ENCODE data around the gene ATF6.

Gene ATF6

DNA sequence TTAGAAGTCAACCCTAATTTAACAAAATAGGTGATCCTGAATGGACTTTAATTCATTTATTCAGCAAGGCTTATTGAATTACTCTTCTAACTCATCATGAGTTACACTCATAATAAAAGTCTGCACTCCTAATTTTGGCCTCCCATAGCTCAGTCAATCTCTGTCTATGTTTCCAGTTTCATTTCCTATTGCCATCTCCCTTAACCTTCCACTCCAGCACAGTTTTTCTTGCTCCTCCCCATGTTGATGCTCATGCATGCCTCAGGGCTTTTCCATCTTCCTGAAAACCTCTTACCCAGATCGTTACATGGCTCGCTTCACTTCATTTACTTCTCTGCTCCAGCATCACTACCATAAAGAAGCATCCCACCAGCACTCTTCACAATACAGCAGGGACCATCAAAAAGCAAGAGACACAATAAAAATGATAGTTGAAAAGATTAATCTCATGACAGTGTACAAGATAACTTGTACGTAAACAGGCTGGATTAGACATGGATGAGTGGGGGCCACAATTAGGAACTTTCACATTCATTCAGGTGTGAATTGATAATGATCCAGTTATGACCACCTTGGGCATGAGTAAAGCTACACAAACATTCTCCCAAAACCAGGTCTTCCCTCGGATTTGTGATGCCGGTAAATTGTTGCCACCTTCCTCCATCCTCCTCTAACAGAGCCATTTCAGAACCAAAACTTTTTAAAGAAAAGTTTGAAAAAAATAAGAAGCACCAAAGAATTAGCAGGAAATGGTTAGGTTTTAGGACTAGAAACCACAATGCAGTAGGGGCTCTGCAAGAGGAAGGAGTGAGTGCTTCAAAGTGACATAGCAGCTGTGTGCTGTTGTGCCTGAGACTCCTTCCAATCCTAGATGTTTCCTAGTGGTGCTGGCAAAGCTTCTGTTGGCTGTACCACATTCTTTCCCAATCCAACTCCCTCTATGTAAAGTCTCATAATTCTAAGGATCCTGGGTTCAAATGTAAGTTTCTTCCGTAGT lies 167.8 kb downstream of the ATF6 start:
- Histone ChIP-seq H2AK5ac (ENCODE audit: low read depth, low read length) (no peak overlapping the region), H3K4me1 (ENCODE audit: control insufficient read depth in 2 of 2, insufficient read depth in 1 of 2, low read depth in 1 of 2, low read length in 2 of 2) (no peaks in the 10 kb centered on the region), H3K36me3 (replicated peaks in 1 of 2; ENCODE audit: control insufficient read depth in 2 of 2, insufficient read depth in 2 of 2, low read length in 2 of 2) (peaks cover 0 to 3% of the 10 kb centered on the region in 2 donors), H3K79me1 (ENCODE audit: low read depth, low read length) (no peaks in the 10 kb centered on the region), H2BK5ac (ENCODE audit: low read length) (no peak overlapping the region), H3K23ac (ENCODE audit: low read depth, low read length, poor library complexity) (no peak overlapping the region), H3K18ac (ENCODE audit: low read length) (no peak overlapping the region), H4K8ac (ENCODE audit: low read depth, low read length) (no peak overlapping the region), H3K4me2 (ENCODE audit: insufficient read depth, low read length, poor library complexity, severe bottlenecking) (no peak overlapping the region), H3K14ac (ENCODE audit: low read length) (no peak overlapping the region), H3K27ac (replicated peaks; ENCODE audit: low read length) (no peak overlapping the region), H3K9me3 (replicated peaks in 1 of 2; ENCODE audit: control insufficient read depth in 2 of 2, insufficient read depth in 1 of 2, low read depth in 1 of 2, low read length in 2 of 2) (no peaks in the 10 kb centered on the region), H2BK120ac (ENCODE audit: low read depth, low read length) (no peak overlapping the region), H3K9ac (ENCODE audit: low read depth, low read length, poor library complexity) (no peak overlapping the region), H2BK15ac (ENCODE audit: low read length) (no peak overlapping the region), H2BK12ac (ENCODE audit: low read length) (no peak overlapping the region), H4K91ac (ENCODE audit: low read depth, low read length, poor library complexity) (no peak overlapping the region), H3K4ac (ENCODE audit: low read length) (no peak overlapping the region), H2AFZ (ENCODE audit: low read length) (no peak overlapping the region), H3K27me3 (ENCODE audit: control insufficient read depth in 3 of 3, insufficient read depth in 3 of 3, low read depth in 1 of 3, low read length in 3 of 3) (no peaks in the 10 kb centered on the region), H3K4me3 (ENCODE audit: low read length in 2 of 2) (no peak overlapping the region)
- no peak for DNase-seq (ENCODE audit: low spot score)
- no CpG with 5 or more reads among the region's 6 CpGs for WGBS, 2 donors (ENCODE audit: extremely low coverage in 2 of 2, insufficient read length in 2 of 2, insufficient replicate concordance in 1 of 2)

DNA sequence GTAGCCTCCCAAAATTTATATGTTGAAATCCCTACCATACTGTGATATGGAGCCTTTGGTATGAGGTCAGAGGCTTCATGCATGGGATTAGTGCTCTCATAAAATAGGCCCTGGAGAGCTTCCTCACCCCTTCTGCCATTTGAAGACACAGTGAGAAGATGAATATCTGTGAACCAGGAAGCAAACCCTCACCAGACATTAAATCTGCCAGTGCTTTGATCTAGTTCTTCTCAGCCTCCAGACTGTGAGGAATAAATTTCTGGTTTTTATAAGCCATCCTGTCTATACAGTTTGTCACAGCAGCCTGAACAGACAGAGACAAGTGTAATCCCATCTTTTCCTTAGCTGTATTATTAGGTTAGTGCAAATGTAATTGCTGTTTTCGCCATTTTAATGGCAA lies 169.1 kb downstream of the ATF6 start:
- H3K14ac ChIP-seq (ENCODE audit: low read length), result no peak overlapping the region
- no peak overlapping the region for H2BK12ac ChIP-seq (ENCODE audit: low read length)
- H2BK15ac ChIP-seq (ENCODE audit: low read length), result no peak overlapping the region
- no peaks in the 10 kb centered on the region for H3K79me1 ChIP-seq (ENCODE audit: low read depth, low read length)
- no CpG with 5 or more reads among the region's 1 CpG for WGBS, 2 donors (ENCODE audit: extremely low coverage in 2 of 2, insufficient read length in 2 of 2, insufficient replicate concordance in 1 of 2)
- H2BK120ac ChIP-seq (ENCODE audit: low read depth, low read length), result no peak overlapping the region
- H2AK5ac ChIP-seq (ENCODE audit: low read depth, low read length), result no peak overlapping the region
- H3K4ac ChIP-seq (ENCODE audit: low read length), result no peak overlapping the region
- peaks cover 0 to 3% of the 10 kb centered on the region in 2 donors for H3K36me3 ChIP-seq (replicated peaks in 1 of 2; ENCODE audit: control insufficient read depth in 2 of 2, insufficient read depth in 2 of 2, low read length in 2 of 2)
- H3K9ac ChIP-seq (ENCODE audit: low read depth, low read length, poor library complexity), result no peak overlapping the region
- no peak overlapping the region for H3K4me3 ChIP-seq (ENCODE audit: low read length in 2 of 2)
- H2BK5ac ChIP-seq (ENCODE audit: low read length), result no peak overlapping the region
- H3K18ac ChIP-seq (ENCODE audit: low read length), result no peak overlapping the region
- no peak overlapping the region for H3K27ac ChIP-seq (replicated peaks; ENCODE audit: low read length)
- H4K8ac ChIP-seq (ENCODE audit: low read depth, low read length), result no peak overlapping the region
- no peak overlapping the region for H3K23ac ChIP-seq (ENCODE audit: low read depth, low read length, poor library complexity)
- no peaks in the 10 kb centered on the region for H3K9me3 ChIP-seq (replicated peaks in 1 of 2; ENCODE audit: control insufficient read depth in 2 of 2, insufficient read depth in 1 of 2, low read depth in 1 of 2, low read length in 2 of 2)
- no peak for DNase-seq (ENCODE audit: low spot score)
- H3K27me3 ChIP-seq (ENCODE audit: control insufficient read depth in 3 of 3, insufficient read depth in 3 of 3, low read depth in 1 of 3, low read length in 3 of 3), result no peaks in the 10 kb centered on the region
- no peak overlapping the region for H3K4me2 ChIP-seq (ENCODE audit: insufficient read depth, low read length, poor library complexity, severe bottlenecking)
- H2AFZ ChIP-seq (ENCODE audit: low read length), result no peak overlapping the region
- H4K91ac ChIP-seq (ENCODE audit: low read depth, low read length, poor library complexity), result no peak overlapping the region
- no peaks in the 10 kb centered on the region for H3K4me1 ChIP-seq (ENCODE audit: control insufficient read depth in 2 of 2, insufficient read depth in 1 of 2, low read depth in 1 of 2, low read length in 2 of 2)

DNA sequence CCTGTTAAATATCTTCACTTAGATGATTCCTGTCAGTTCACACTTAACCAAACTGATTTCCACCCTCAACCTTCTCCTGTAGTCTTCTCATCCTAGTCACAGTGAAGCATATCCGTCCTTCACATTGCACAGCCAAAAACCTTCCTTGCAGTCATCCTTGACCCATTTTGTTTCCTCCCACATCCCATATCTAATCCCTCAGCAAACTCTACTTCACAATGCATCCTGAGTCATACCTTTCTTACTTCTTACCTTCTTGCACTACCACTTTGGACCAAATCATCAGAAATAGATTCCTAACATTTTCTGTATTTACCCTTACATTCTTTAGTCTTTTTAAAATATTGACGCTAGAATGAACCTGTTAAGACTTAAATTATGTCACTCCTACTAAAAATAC lies 170.7 kb downstream of the ATF6 start:
- Histone ChIP-seq H3K36me3 (replicated peaks in 1 of 2; ENCODE audit: control insufficient read depth in 2 of 2, insufficient read depth in 2 of 2, low read length in 2 of 2) (peaks cover 0 to 3% of the 10 kb centered on the region in 2 donors), H3K9me3 (replicated peaks in 1 of 2; ENCODE audit: control insufficient read depth in 2 of 2, insufficient read depth in 1 of 2, low read depth in 1 of 2, low read length in 2 of 2) (no peaks in the 10 kb centered on the region), H3K23ac (ENCODE audit: low read depth, low read length, poor library complexity) (no peak overlapping the region), H4K91ac (ENCODE audit: low read depth, low read length, poor library complexity) (no peak overlapping the region), H2AK5ac (ENCODE audit: low read depth, low read length) (no peak overlapping the region), H3K14ac (ENCODE audit: low read length) (no peak overlapping the region), H3K18ac (ENCODE audit: low read length) (no peak overlapping the region), H2AFZ (ENCODE audit: low read length) (no peak overlapping the region), H3K27me3 (ENCODE audit: control insufficient read depth in 3 of 3, insufficient read depth in 3 of 3, low read depth in 1 of 3, low read length in 3 of 3) (no peaks in the 10 kb centered on the region), H3K4me3 (ENCODE audit: low read length in 2 of 2) (no peak overlapping the region), H3K4ac (ENCODE audit: low read length) (no peak overlapping the region), H3K4me1 (ENCODE audit: control insufficient read depth in 2 of 2, insufficient read depth in 1 of 2, low read depth in 1 of 2, low read length in 2 of 2) (no peaks in the 10 kb centered on the region), H4K8ac (ENCODE audit: low read depth, low read length) (no peak overlapping the region), H2BK12ac (ENCODE audit: low read length) (no peak overlapping the region), H2BK5ac (ENCODE audit: low read length) (no peak overlapping the region), H3K9ac (ENCODE audit: low read depth, low read length, poor library complexity) (no peak overlapping the region), H2BK120ac (ENCODE audit: low read depth, low read length) (no peak overlapping the region), H3K27ac (replicated peaks; ENCODE audit: low read length) (no peak overlapping the region), H3K79me1 (ENCODE audit: low read depth, low read length) (no peaks in the 10 kb centered on the region), H2BK15ac (ENCODE audit: low read length) (no peak overlapping the region), H3K4me2 (ENCODE audit: insufficient read depth, low read length, poor library complexity, severe bottlenecking) (no peak overlapping the region)
- no CpG with 5 or more reads among the region's 2 CpGs for WGBS, 2 donors (ENCODE audit: extremely low coverage in 2 of 2, insufficient read length in 2 of 2, insufficient replicate concordance in 1 of 2)
- DNase-seq (ENCODE audit: low spot score), result no peak

DNA sequence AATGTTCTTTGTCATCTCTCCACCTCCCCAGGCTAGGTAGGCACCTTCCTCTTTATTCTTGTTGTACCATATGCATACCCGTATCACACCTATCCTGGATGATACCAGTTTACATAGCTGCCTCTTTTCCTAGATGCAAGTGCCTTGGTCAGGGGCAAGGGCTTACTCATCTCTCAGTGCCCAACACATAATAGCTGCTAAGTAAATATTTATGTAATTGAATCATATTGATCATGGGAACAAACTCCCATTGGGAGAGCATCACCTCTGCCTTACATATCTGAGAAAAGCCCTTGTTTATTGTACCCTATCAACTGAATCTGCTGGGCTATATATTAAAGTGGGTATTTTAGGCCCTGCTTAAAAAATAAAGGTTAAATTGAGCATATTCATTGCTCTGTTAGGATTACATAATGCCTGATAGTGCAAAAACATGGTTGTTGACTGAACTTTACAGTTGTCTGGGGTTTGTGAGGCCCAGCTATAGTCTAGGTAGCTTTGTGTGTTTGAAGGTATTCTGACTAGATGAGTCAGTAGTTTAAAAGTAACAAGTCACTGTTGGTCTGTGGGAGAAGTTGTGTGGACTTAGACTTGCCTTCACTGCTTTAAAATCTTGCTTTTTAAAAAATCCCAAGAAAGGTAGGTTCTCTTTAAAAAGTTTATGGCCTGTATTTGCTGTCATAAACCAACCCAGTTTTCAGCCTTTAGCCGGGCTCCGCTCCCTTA lies 174.9 kb downstream of the ATF6 start:
- Histone ChIP-seq H3K9ac (ENCODE audit: low read depth, low read length, poor library complexity) (no peak overlapping the region), H3K4me3 (ENCODE audit: low read length in 2 of 2) (no peak overlapping the region), H3K4me2 (ENCODE audit: insufficient read depth, low read length, poor library complexity, severe bottlenecking) (no peak overlapping the region), H3K27me3 (ENCODE audit: control insufficient read depth in 3 of 3, insufficient read depth in 3 of 3, low read depth in 1 of 3, low read length in 3 of 3) (no peaks in the 10 kb centered on the region), H4K91ac (ENCODE audit: low read depth, low read length, poor library complexity) (no peak overlapping the region), H2BK120ac (ENCODE audit: low read depth, low read length) (no peak overlapping the region), H3K27ac (replicated peaks; ENCODE audit: low read length) (no peak overlapping the region), H2BK5ac (ENCODE audit: low read length) (no peak overlapping the region), H4K8ac (ENCODE audit: low read depth, low read length) (no peak overlapping the region), H3K4me1 (ENCODE audit: control insufficient read depth in 2 of 2, insufficient read depth in 1 of 2, low read depth in 1 of 2, low read length in 2 of 2) (peaks cover 0 to under 1% of the 10 kb centered on the region in 2 donors), H3K9me3 (replicated peaks in 1 of 2; ENCODE audit: control insufficient read depth in 2 of 2, insufficient read depth in 1 of 2, low read depth in 1 of 2, low read length in 2 of 2) (no peaks in the 10 kb centered on the region), H3K4ac (ENCODE audit: low read length) (no peak overlapping the region), H3K79me1 (ENCODE audit: low read depth, low read length) (no peaks in the 10 kb centered on the region), H2BK12ac (ENCODE audit: low read length) (no peak overlapping the region), H3K36me3 (replicated peaks in 1 of 2; ENCODE audit: control insufficient read depth in 2 of 2, insufficient read depth in 2 of 2, low read length in 2 of 2) (peaks cover 0 to 7% of the 10 kb centered on the region in 2 donors), H3K18ac (ENCODE audit: low read length) (no peak overlapping the region), H2BK15ac (ENCODE audit: low read length) (no peak overlapping the region), H2AFZ (ENCODE audit: low read length) (no peak overlapping the region), H3K23ac (ENCODE audit: low read depth, low read length, poor library complexity) (no peak overlapping the region), H2AK5ac (ENCODE audit: low read depth, low read length) (no peak overlapping the region), H3K14ac (ENCODE audit: low read length) (no peak overlapping the region)
- no CpG with 5 or more reads among the region's 3 CpGs for WGBS, 2 donors (ENCODE audit: extremely low coverage in 2 of 2, insufficient read length in 2 of 2, insufficient replicate concordance in 1 of 2)
- DNase-seq (ENCODE audit: low spot score), result no peak

Measured in neuronal stem cell (in vitro differentiated cells).